ENCODE measurements around the gene GABPA. TPM values are rescaled to one million over a fixed set of nuclear protein-coding genes. Genes with fewer than 3 reads are reported as not detected.

GABPA gene
- total RNA-seq, 2 experiments from 2014 or later = 21.9 to 33.2 TPM

- no peak overlapping the region for H2AFZ ChIP-seq (ENCODE audit: low read length)
- CTCF ChIA-PET (ENCODE audit: unreplicated experiment) = no interaction called here
- H4K20me1 ChIP-seq (ENCODE audit: insufficient read depth, low read length) = no peaks in the 10 kb centered on the region
- no peak overlapping the region for H3K27ac ChIP-seq (ENCODE audit: low read depth, low read length, poor library complexity, severe bottlenecking)
- no TSS peak for BruUV-seq (replicated peaks)
- POLR2A ChIA-PET = interaction anchor here (1.0 kb wide), 1 partner anchor 44 kb away, joined by 3 read pairs; no protein-coding TSS in a partner anchor
- no peaks in the 10 kb centered on the region for H3K36me3 ChIP-seq (ENCODE audit: insufficient read depth, low read length)
- intact Hi-C loops (cut with micrococcal nuclease; ENCODE audit: unreplicated experiment) = no loop called here
- no peaks in the 10 kb centered on the region for H3K4me1 ChIP-seq (ENCODE audit: insufficient read depth, low read length, poor library complexity, severe bottlenecking)
- H3K4me3 ChIP-seq (ENCODE audit: low read depth, low read length, poor library complexity, severe bottlenecking) = no peak overlapping the region
- no peaks in the 10 kb centered on the region for H3K9me3 ChIP-seq (ENCODE audit: low read length)
- H3K79me2 ChIP-seq (ENCODE audit: insufficient read depth, low read depth, low read length) = no peaks in the 10 kb centered on the region
- no peak for DNase-seq (ENCODE audit: low spot score)
- H3K9me2 ChIP-seq (ENCODE audit: insufficient read depth, low read length) = no peaks in the 10 kb centered on the region
- H3K4me2 ChIP-seq (ENCODE audit: low read length) = no peak overlapping the region
- no peak for TF ChIP-seq CTCF (conservative IDR thresholded peaks at IDR 0.05; ENCODE audit: low read length)
- TF ChIP-seq EZH2phosphoT487 (IDR thresholded peaks at IDR 0.05; ENCODE audit: borderline replicate concordance, low read depth, low read length) = no peak
Observed at GRCh38 chr21:25818121-25818520, 83.3 kb downstream of the GABPA start.

- Histone ChIP-seq H3K4me3 (ENCODE audit: low read depth, low read length, poor library complexity, severe bottlenecking) (no peak overlapping the region), H2AFZ (ENCODE audit: low read length) (no peak overlapping the region), H3K79me2 (ENCODE audit: insufficient read depth, low read depth, low read length) (no peaks in the 10 kb centered on the region), H3K27ac (ENCODE audit: low read depth, low read length, poor library complexity, severe bottlenecking) (no peak overlapping the region), H3K4me1 (ENCODE audit: insufficient read depth, low read length, poor library complexity, severe bottlenecking) (no peaks in the 10 kb centered on the region), H3K9me2 (ENCODE audit: insufficient read depth, low read length) (no peaks in the 10 kb centered on the region), H3K9me3 (ENCODE audit: low read length) (no peaks in the 10 kb centered on the region), H3K36me3 (ENCODE audit: insufficient read depth, low read length) (no peaks in the 10 kb centered on the region), H4K20me1 (ENCODE audit: insufficient read depth, low read length) (no peaks in the 10 kb centered on the region), H3K4me2 (ENCODE audit: low read length) (no peak overlapping the region)
- CTCF ChIA-PET (ENCODE audit: unreplicated experiment) = no interaction called here
- no TSS peak for BruUV-seq (replicated peaks)
- no peak for DNase-seq (ENCODE audit: low spot score)
- intact Hi-C loops (cut with micrococcal nuclease; ENCODE audit: unreplicated experiment) = no loop called here
- POLR2A ChIA-PET = no interaction called here
- TF ChIP-seq EZH2phosphoT487 (IDR thresholded peaks at IDR 0.05; ENCODE audit: borderline replicate concordance, low read depth, low read length) = no peak
- TF ChIP-seq CTCF (conservative IDR thresholded peaks at IDR 0.05; ENCODE audit: low read length) = no peak
Observed at GRCh38 chr21:25818551-25818950, 83.8 kb downstream of the GABPA start.

Other genes with a start within 250 kb of the GABPA start
- gene MRPL39, start 127.5 kb upstream of the GABPA start, total RNA-seq (2014; rRNA removed; shearing (Covaris generic)) = 42.1 and 45.0 TPM in 2 replicates
- gene MRPL39, start 127.5 kb upstream of the GABPA start, total RNA-seq (2022) = 55.2 and 56.9 TPM in 2 replicates
- gene JAM2, start 95.7 kb upstream of the GABPA start, total RNA-seq (2014; rRNA removed; shearing (Covaris generic)) = 0.36 and 1.2 TPM in 2 replicates
- 1.4 and 1.7 TPM in 2 replicates for gene JAM2, start 95.7 kb upstream of the GABPA start, total RNA-seq (2022)
- 70.6 and 83.8 TPM in 2 replicates for gene ATP5PF, start 68 bp upstream of the GABPA start, total RNA-seq (2014; rRNA removed; shearing (Covaris generic))
- 145 and 164 TPM in 2 replicates for gene ATP5PF, start 68 bp upstream of the GABPA start, total RNA-seq (2022)